ENCODE results near the gene UQCC2. TPM values are rescaled to one million over a fixed set of nuclear protein-coding genes. Genes with fewer than 3 reads are reported as not detected.
A peak's percentile ranks its signal among the peaks of the same experiment; 100 is the strongest.

The UQCC2 gene
- total and polyA plus RNA-seq, 2 of the 8 experiments (the other 6 are each of a cell fraction or from before 2014, with no cell fraction given) = 52.1 to 104 TPM

DNA sequence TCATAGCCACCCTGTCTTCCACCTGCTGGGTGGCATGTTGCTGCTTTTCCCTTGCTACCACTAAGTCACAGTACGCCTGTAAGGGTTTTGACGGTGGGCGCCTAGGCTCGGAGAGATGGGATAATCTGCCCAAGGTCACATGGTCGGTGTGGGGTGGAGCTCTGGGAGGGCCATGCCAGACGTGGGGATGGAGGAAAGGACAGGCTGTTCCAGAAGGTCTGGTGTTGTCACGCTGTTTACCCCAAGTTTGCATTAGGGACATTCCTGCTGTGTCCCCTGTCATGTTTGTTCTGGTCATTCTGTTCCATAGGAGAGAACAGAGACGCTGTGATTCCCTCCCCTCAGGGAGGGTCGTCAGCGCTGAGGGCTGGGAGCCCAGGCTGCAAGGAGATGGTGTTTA, 19.1 kb upstream of the UQCC2 start:
- H2BK20ac ChIP-seq (ENCODE audit: low read length) = no peak overlapping the region
- no peak overlapping the region for H3K56ac ChIP-seq (replicated peaks; ENCODE audit: insufficient read length, low read depth, low read length)
- 87% methylated on average over 10 of the region's 10 CpGs; no CpG with 5 or more reads in 1 of the 2 experiments for WGBS, 2 experiments (ENCODE audit: extremely low coverage in 1 of 2, insufficient coverage in 1 of 2, insufficient read length in 1 of 2, insufficient replicate concordance in 2 of 2, low coverage in 1 of 2, low lambda C conversion rate in 2 of 2, missing lambda C conversion rate in 1 of 2)
- H3K23me2 ChIP-seq (ENCODE audit: low read depth, low read length) = no peaks in the 10 kb centered on the region
- H2BK120ac ChIP-seq (replicated peaks; ENCODE audit: low read depth, low read length) = no peak overlapping the region
- no peak overlapping the region for H3K23ac ChIP-seq (ENCODE audit: insufficient read length)
- H2BK12ac ChIP-seq (ENCODE audit: low read depth, low read length) = no peak overlapping the region
- ChIA-PET CTCF (ENCODE audit: partially characterized antibody) (interaction anchor here (1.1 to 2.6 kb wide), 3 partner anchors 15 to 141 kb away, joined by 3 to 10 read pairs (median 3); no protein-coding TSS in a partner anchor), POLR2A (ENCODE audit: partially characterized antibody) (no interaction called here)
- no peak overlapping the region for H3K9ac ChIP-seq (replicated peaks in 1 of 4; ENCODE audit: extremely low read depth in 1 of 4, low read depth in 3 of 4, low read length in 3 of 4)
- H4K91ac ChIP-seq (replicated peaks; ENCODE audit: insufficient read length, low read length) = peak overlapping the region; percentile 23
- no peak overlapping the region for H2BK5ac ChIP-seq (ENCODE audit: low read depth, low read length)
- no peak overlapping the region for H3K4ac ChIP-seq (replicated peaks; ENCODE audit: insufficient read length, low read depth, low read length)
- peaks cover 0 to 6% (median 0%) of the 10 kb centered on the region in 4 experiments; a peak in 3 of 7 replicates for H3K27me3 ChIP-seq (replicated peaks in 1 of 4; ENCODE audit: control insufficient read depth in 3 of 4, extremely low read depth in 1 of 4, insufficient read depth in 3 of 4, low read length in 3 of 4)
- no peak for DNase-seq (ENCODE audit: low read depth in 1 of 2, low spot score in 2 of 2)
- H2AK5ac ChIP-seq (ENCODE audit: low read depth, low read length) = no peak overlapping the region
- no peaks in the 10 kb centered on the region for H3K36me3 ChIP-seq (ENCODE audit: control insufficient read depth in 2 of 4, insufficient read depth in 4 of 4, low read length in 3 of 4)
- peak overlapping the region; percentile 75; the same call in 1 of the 2 replicates for H2BK15ac ChIP-seq (ENCODE audit: low read length)
- H4K8ac ChIP-seq (ENCODE audit: extremely low read depth, insufficient read depth, low read length) = no peak overlapping the region; the same call in 1 of the 2 replicates
- no peak overlapping the region for H3K4me3 ChIP-seq (ENCODE audit: extremely low read depth in 1 of 4, insufficient read depth in 2 of 4, low read depth in 3 of 4, low read length in 4 of 4)
- H3K27ac ChIP-seq (ENCODE audit: low read depth, low read length) = no peak overlapping the region
- H2AFZ ChIP-seq (ENCODE audit: low read length) = no peak overlapping the region
- no peak overlapping the region for H3K18ac ChIP-seq (ENCODE audit: extremely low read depth, low read length)
- H4K20me1 ChIP-seq (replicated peaks in 1 of 2; ENCODE audit: control insufficient read depth in 1 of 2, insufficient read depth in 2 of 2, low read length in 2 of 2) = no peaks in the 10 kb centered on the region
- H3K4me1 ChIP-seq (replicated peaks in 1 of 4; ENCODE audit: control insufficient read depth in 3 of 4, insufficient read depth in 4 of 4, low read length in 3 of 4) = peaks cover 0 to 2% (median under 1%) of the 10 kb centered on the region in 4 experiments; a peak in 5 of 7 replicates
- no peak overlapping the region for H3K4me2 ChIP-seq (ENCODE audit: insufficient read depth in 1 of 2, low read depth in 2 of 2, low read length in 2 of 2)
- no peaks in the 10 kb centered on the region; a peak in 1 of 4 replicates for H3K9me3 ChIP-seq (ENCODE audit: insufficient read depth in 2 of 2, low read depth in 1 of 2, low read length in 1 of 2)
- H3K79me1 ChIP-seq (ENCODE audit: low read depth, low read length) = no peaks in the 10 kb centered on the region
- H4K5ac ChIP-seq (ENCODE audit: insufficient read length, low read depth, low read length) = no peak overlapping the region
- H3K79me2 ChIP-seq (ENCODE audit: control insufficient read depth in 1 of 2, insufficient read depth in 2 of 2, low read length in 2 of 2) = no peaks in the 10 kb centered on the region
- FAIRE-seq = no peak
- no peak overlapping the region for H3K14ac ChIP-seq (ENCODE audit: insufficient read length)
- TF ChIP-seq CREB1 (IDR thresholded peaks at IDR 0.05) (no peak), POLR2A (IDR thresholded peaks at IDR 0.05; ENCODE audit: control extremely low read depth in 1 of 2, low read depth in 2 of 2, low read length in 2 of 2) (no peak)
